K562 (cell line): Measurements from ENCODE around the gene PPP1R9A. TPM values are rescaled to one million over a fixed set of nuclear protein-coding genes. Genes with fewer than 3 reads are reported as not detected.

ENCODE experiments used
- ATAC-seq: fragments of 200-7000 bp; cut with Tn5 transposase; 3 replicates; pipeline ENCODE4 v1.9.1; 2020; ENCODE audit warnings: moderate library complexity
- BruUV-seq: library from RNA; stranded (reverse); fragments of 400-500 nt; replicated peaks from 2 replicates; lab custom pipeline; 2021; lab: Mats Ljungman, UMichigan
- CTCF ChIA-PET: fragments of 300-600 bp; formaldehyde crosslinking; extraction: SDS; loops from one replicate; lab custom pipeline; 2021; ENCODE audit warnings: low intra/inter-chr PET ratio; lab: Yijun Ruan, JAX
- POLR2A ChIA-PET: fragments of 300-600, 350-650 bp; sonication (Branson Sonifier 250); formaldehyde crosslinking; extraction: SDS; loops from one replicate; lab custom pipeline; 2021; ENCODE audit warnings: antibody characterized with exemption, inconsistent platforms; lab: Yijun Ruan, JAX
- DNase-seq, 4 experiments: peaks; one replicate each; pipeline versions ENCODE4 v3.0.0 to v3.0.0-alpha.2; 2011 to 2018; ENCODE audit warnings: low spot score in 3 of 4, mixed read lengths in 3 of 4; ENCODE audit errors: extremely low read depth in 1 of 4
- FAIRE-seq: peaks from 2 replicates; lab custom pipeline; 2011; peaks lifted over from hg19 to GRCh38; lab: Jason Lieb, UNC
- H2AFZ ChIP-seq: 2 replicates; pipeline ENCODE4 v1.6.0; 2011; ENCODE audit warnings: low read depth, low read length, control low read depth, inconsistent platforms
- H3K27ac ChIP-seq: fragments of 200-600 bp; 3 replicates; pipeline ENCODE4 v1.8.0; 2011; ENCODE audit warnings: low read depth, mild to moderate bottlenecking, control low read depth, inconsistent platforms, low read length, moderate library complexity, mixed read lengths; ENCODE audit errors: extremely low read depth
- H3K27me3 ChIP-seq, 2 experiments: fragments of 300-600 bp in 1 of 2; 2 replicates in 1 of 2; 3 replicates in 1 of 2; pipeline versions ENCODE4 v1.6.0 to v1.8.0; 2011; ENCODE audit warnings: inconsistent platforms in 2 of 2, low read length in 2 of 2, mild to moderate bottlenecking in 1 of 2, mixed read lengths in 1 of 2, moderate library complexity in 1 of 2; ENCODE audit not compliant: control insufficient read depth in 2 of 2, insufficient read depth in 2 of 2
- H3K36me3 ChIP-seq: fragments of 300-600 bp; 3 replicates; pipeline ENCODE4 v1.8.0; 2011; ENCODE audit warnings: mild to moderate bottlenecking, low read length, inconsistent platforms; ENCODE audit not compliant: control insufficient read depth, insufficient read depth
- H3K4me1 ChIP-seq, 2 experiments: fragments of 200-600 bp in 1 of 2; replicated peaks in 1 of 2; 2 replicates in 1 of 2; 3 replicates in 1 of 2; pipeline versions ENCODE4 v1.5.1 to v1.8.0; 2011; ENCODE audit warnings: inconsistent platforms in 2 of 2, low read length in 2 of 2, mild to moderate bottlenecking in 1 of 2, mixed read lengths in 1 of 2, moderate library complexity in 1 of 2; ENCODE audit not compliant: control insufficient read depth in 2 of 2, insufficient read depth in 2 of 2
- H3K4me2 ChIP-seq: 2 replicates; pipeline ENCODE4 v1.6.1; 2011; ENCODE audit warnings: low read length, control low read depth, inconsistent platforms, mixed read lengths; ENCODE audit not compliant: insufficient read depth
- H3K4me3 ChIP-seq: fragments of 200-600 bp; sonication (generic), shearing (Covaris generic); 2 replicates; pipeline ENCODE4 v1.5.1; 2016; ENCODE audit warnings: control low read depth, inconsistent platforms
- H3K79me2 ChIP-seq: fragments of 200-600 bp; 3 replicates; pipeline ENCODE4 v1.8.0; 2011; ENCODE audit warnings: low read length, inconsistent platforms; ENCODE audit not compliant: control insufficient read depth, insufficient read depth
- H3K9ac ChIP-seq, 2 experiments: 2 replicates each; pipeline versions ENCODE4 v1.6.0 to v1.6.1; 2011; ENCODE audit warnings: low read depth in 2 of 2, low read length in 2 of 2, control low read depth in 1 of 2, inconsistent platforms in 1 of 2, mild to moderate bottlenecking in 1 of 2, mixed read lengths in 1 of 2; ENCODE audit not compliant: insufficient read depth in 1 of 2
- H3K9me1 ChIP-seq: one replicate; pipeline ENCODE4 v1.6.0; 2011; ENCODE audit warnings: inconsistent platforms, mild to moderate bottlenecking, low read length, moderate library complexity; ENCODE audit not compliant: control insufficient read depth, insufficient read depth
- H3K9me3 ChIP-seq: replicated peaks from 2 replicates; pipeline ENCODE4 v1.5.1; 2011; ENCODE audit warnings: low read depth, low read length, inconsistent platforms; ENCODE audit not compliant: control insufficient read depth, insufficient read depth
- H4K20me1 ChIP-seq: replicated peaks from 2 replicates; pipeline ENCODE4 v1.6.1; 2011; ENCODE audit warnings: low read length, inconsistent platforms, mixed read lengths; ENCODE audit not compliant: control insufficient read depth, insufficient read depth
- ATF1 ChIP-seq, 2 experiments: fragments of 450-650 bp in 1 of 2; IDR thresholded peaks; 2 replicates each; pipeline ENCODE4 v1.6.1; 2016; ENCODE audit warnings: missing compliant biosample characterization in 1 of 2, missing genetic modification characterization in 1 of 2
- BMI1 ChIP-seq: fragments of 150-350 bp; IDR thresholded peaks from 2 replicates; pipeline ENCODE4 v1.6.1; 2014; ENCODE audit warnings: low read length
- CBFB ChIP-seq: sonication (generic); formaldehyde crosslinking; IDR thresholded peaks from 2 replicates; pipeline ENCODE4 v1.4.0; 2020; ENCODE audit warnings: mild to moderate bottlenecking, missing genetic modification reagents
- GABPA ChIP-seq: fragments of 200-800 bp; sonication (Bioruptor generic); conservative IDR thresholded peaks from 2 replicates; pipeline ENCODE4 v1.6.1; 2016; ENCODE audit warnings: low read depth, missing genetic modification characterization, missing compliant biosample characterization
- MCM5 ChIP-seq: fragments of 450-650 bp; IDR thresholded peaks from 2 replicates; pipeline ENCODE4 v1.6.1; 2016; ENCODE audit warnings: low read depth
- PRPF4 ChIP-seq: fragments of 200-400 bp; formaldehyde crosslinking; IDR thresholded peaks from one replicate; pipeline ENCODE4 v1.6.1; 2017; ENCODE audit warnings: low read length, low read depth, mild to moderate bottlenecking; ENCODE audit not compliant: insufficient read depth, poor library complexity, severe bottlenecking
- SMARCA5 ChIP-seq: fragments of 450-650 bp; IDR thresholded peaks from 2 replicates; pipeline ENCODE4 v1.6.1; 2016
- TEAD2 ChIP-seq: fragments of 450-650 bp; IDR thresholded peaks from 2 replicates; pipeline ENCODE4 v1.6.1; 2016; ENCODE audit warnings: missing genetic modification characterization, control low read depth, missing compliant biosample characterization
- ZBTB5 ChIP-seq: fragments of 450-650 bp; IDR thresholded peaks from 2 replicates; pipeline ENCODE4 v1.6.1; 2017; ENCODE audit warnings: antibody characterized with exemption
- ZNF280A ChIP-seq: fragments of 450-650 bp; IDR thresholded peaks from 2 replicates; pipeline ENCODE4 v1.6.1; 2018; ENCODE audit warnings: mild to moderate bottlenecking, low read depth; ENCODE audit not compliant: partially characterized antibody
- WGBS: fragments of 100-300 bp; shearing (Covaris generic); methylation state at CpG from one replicate; pipeline ENCODE4 v1.1.6; 2016; ENCODE audit warnings: low coverage, mixed read lengths; ENCODE audit not compliant: insufficient coverage; ENCODE audit errors: missing lambda C conversion rate; 5-methylcytosine and 5-hydroxymethylcytosine counted together
- in situ Hi-C: fragments of 300-500 bp; cut with MboI; formaldehyde crosslinking; loops from 4 replicates; pipeline ENCODE4 v1.15.0; 2018; ENCODE audit warnings: inconsistent platforms, mixed read lengths
- intact Hi-C: fragments of 100-400 bp; cut with micrococcal nuclease; formaldehyde crosslinking; loops from 2 replicates; pipeline ENCODE4 v1.14.2; 2022
- polyA plus RNA-seq, 8 experiments: library from polyadenylated mRNA; depleted of rRNA in 4 of 8; stranded (reverse) in 5 of 8; unstranded in 3 of 8; fragments of >200 nt; fragmentation: Nextera tagmentation in 2 of 8; fragmentation: Illumina TruSeq in 1 of 8; extraction: Ambion mirVana in 2 of 8; extraction: Trizol in 1 of 8; gene quantifications; 2 replicates each; pipeline versions ENCODE4 v1.2.1 to v1.2.3, GENCODE V29; 2011 to 2014; ENCODE audit warnings: inconsistent platforms in 1 of 8, missing spikeins in 1 of 8
- total RNA-seq, 7 experiments: library from RNA; depleted of rRNA in 6 of 7; stranded (reverse); fragments of >200 nt in 6 of 7; fragmentation: Illumina TruSeq in 2 of 7; extraction: Trizol in 2 of 7; gene quantifications; 2 replicates each; pipeline versions ENCODE4 v1.2.1 to v1.2.3, GENCODE V29; 2011 to 2021; ENCODE audit warnings: low replicate concordance in 1 of 7
- TF ChIP-seq, protein P1 (sequence below): sonication (generic); formaldehyde crosslinking; IDR thresholded peaks from 2 replicates; pipeline ENCODE4 v1.4.0; 2020; ENCODE audit warnings: mild to moderate bottlenecking, missing genetic modification reagents

Gene PPP1R9A
- total and polyA plus RNA-seq, 9 of the 15 experiments (the other 6 are each of a cell fraction or from before 2014, with no cell fraction given): 0.24 TPM; not detected in 8

GRCh38 chr7:95318501-95319100 lies 411.2 kb downstream of the PPP1R9A start (continued):
- TF ChIP-seq ZBTB5: no peak
- no peak for TF ChIP-seq PRPF4
- no peak for TF ChIP-seq TEAD2 (tag)

GRCh38 chr7:95319570-95319969 lies 412.2 kb downstream of the PPP1R9A start:
- intact Hi-C loops (no loop called here), in situ Hi-C loops (no loop called here)
- TF ChIP-seq GABPA (tag): no peak
- TF ChIP-seq, protein P1, sequence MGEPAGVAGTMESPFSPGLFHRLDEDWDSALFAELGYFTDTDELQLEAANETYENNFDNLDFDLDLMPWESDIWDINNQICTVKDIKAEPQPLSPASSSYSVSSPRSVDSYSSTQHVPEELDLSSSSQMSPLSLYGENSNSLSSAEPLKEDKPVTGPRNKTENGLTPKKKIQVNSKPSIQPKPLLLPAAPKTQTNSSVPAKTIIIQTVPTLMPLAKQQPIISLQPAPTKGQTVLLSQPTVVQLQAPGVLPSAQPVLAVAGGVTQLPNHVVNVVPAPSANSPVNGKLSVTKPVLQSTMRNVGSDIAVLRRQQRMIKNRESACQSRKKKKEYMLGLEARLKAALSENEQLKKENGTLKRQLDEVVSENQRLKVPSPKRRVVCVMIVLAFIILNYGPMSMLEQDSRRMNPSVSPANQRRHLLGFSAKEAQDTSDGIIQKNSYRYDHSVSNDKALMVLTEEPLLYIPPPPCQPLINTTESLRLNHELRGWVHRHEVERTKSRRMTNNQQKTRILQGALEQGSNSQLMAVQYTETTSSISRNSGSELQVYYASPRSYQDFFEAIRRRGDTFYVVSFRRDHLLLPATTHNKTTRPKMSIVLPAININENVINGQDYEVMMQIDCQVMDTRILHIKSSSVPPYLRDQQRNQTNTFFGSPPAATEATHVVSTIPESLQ (CRISPR knock-in tag): no peak
- TF ChIP-seq ATF1 (CRISPR knock-in tag; IDR thresholded peaks at IDR 0.05): no peak
- TF ChIP-seq ATF1 (tag; IDR thresholded peaks at IDR 0.05): no peak
- TF ChIP-seq CBFB (CRISPR knock-in tag): no peak
- no peak for TF ChIP-seq ZNF280A
- no peak for TF ChIP-seq SMARCA5
- no peak for TF ChIP-seq BMI1
- TF ChIP-seq MCM5: no peak
- Histone ChIP-seq H3K4me3 (no peak overlapping the region), H4K20me1 (no peaks in the 10 kb centered on the region), H3K9me1 (no peaks in the 10 kb centered on the region), H3K9me3 (no peaks in the 10 kb centered on the region), H2AFZ (no peak overlapping the region), H3K79me2 (no peaks in the 10 kb centered on the region), H3K4me1 (no peaks in the 10 kb centered on the region; a peak in 2 of 5 replicates), H3K27ac (no peak overlapping the region), H3K9ac (no peak overlapping the region), H3K36me3 (no peaks in the 10 kb centered on the region), H3K4me2 (no peak overlapping the region), H3K27me3 (peaks cover 0 to 7% of the 10 kb centered on the region in 2 experiments; a peak in 1 of 5 replicates)
- CTCF ChIA-PET: no interaction called here
- POLR2A ChIA-PET: no interaction called here
- 0% methylated on average over 1 of the region's 1 CpG for WGBS
- BruUV-seq: no TSS peak
- ATAC-seq (no peak), FAIRE-seq (no peak), DNase-seq (no peak)
